Measurements from ENCODE around the gene OR4C12. TPM values are rescaled to one million over a fixed set of nuclear protein-coding genes. Genes with fewer than 3 reads are reported as not detected.
"Not testable (repeated sequence)": the region's sequence is repeated elsewhere in the genome, so short reads cannot be mapped to it uniquely, and the experiment has no call there.

Gene OR4C12
- polyA plus RNA-seq (2013, experiment 1 of 2), result not detected
- polyA plus RNA-seq (2013, experiment 2 of 2), result not detected

- not testable (repeated sequence) for H3K27me3 ChIP-seq (ENCODE audit: insufficient read depth, low read length); H3K4me3 ChIP-seq (ENCODE audit: low read length); H3K9ac ChIP-seq (ENCODE audit: low read depth, low read length); H3K27ac ChIP-seq (ENCODE audit: low read depth, low read length); H3K36me3 ChIP-seq (ENCODE audit: insufficient read depth, low read length); H3K4me1 ChIP-seq (ENCODE audit: insufficient read depth, low read length)
- peaks cover 86% of the 10 kb centered on the region for H3K9me3 ChIP-seq (ENCODE audit: insufficient read depth, low read depth, low read length)
- WGBS, result 62% methylated on average over 1 of the region's 1 CpG
These were observed at the start of gene OR4C12 for GRCh38 chr11:49982435-49982834. TSS of gene OR4C12 (minus strand) at chr11:49982535. CDS start at chr11:49982501, 34 bp downstream.

GRCh38 chr11:50030193-50030592 is 47.9 kb upstream of the OR4C12 start:
- H3K36me3 ChIP-seq (ENCODE audit: insufficient read depth, low read length), result no peaks in the 10 kb centered on the region
- H3K4me3 ChIP-seq (ENCODE audit: low read length), result no peak overlapping the region
- H3K9me3 ChIP-seq (ENCODE audit: insufficient read depth, low read depth, low read length), result peaks cover 92% of the 10 kb centered on the region
- H3K9ac ChIP-seq (ENCODE audit: low read depth, low read length), result no peak overlapping the region
- WGBS, result 68% methylated on average over 1 of the region's 1 CpG
- H3K27ac ChIP-seq (ENCODE audit: low read depth, low read length), result no peak overlapping the region
- H3K27me3 ChIP-seq (ENCODE audit: insufficient read depth, low read length), result no peaks in the 10 kb centered on the region
- no peaks in the 10 kb centered on the region for H3K4me1 ChIP-seq (ENCODE audit: insufficient read depth, low read length)

- H3K4me3 ChIP-seq (ENCODE audit: low read length), result no peak overlapping the region
- WGBS, result 65% methylated on average over 6 of the region's 6 CpGs
- H3K36me3 ChIP-seq (ENCODE audit: insufficient read depth, low read length), result no peaks in the 10 kb centered on the region
- H3K4me1 ChIP-seq (ENCODE audit: insufficient read depth, low read length), result no peaks in the 10 kb centered on the region
- no peak overlapping the region for H3K9ac ChIP-seq (ENCODE audit: low read depth, low read length)
- no peaks in the 10 kb centered on the region for H3K27me3 ChIP-seq (ENCODE audit: insufficient read depth, low read length)
- peaks cover 97% of the 10 kb centered on the region for H3K9me3 ChIP-seq (ENCODE audit: insufficient read depth, low read depth, low read length)
- H3K27ac ChIP-seq (ENCODE audit: low read depth, low read length), result no peak overlapping the region
These were observed 13.2 kb upstream of the OR4C12 start for GRCh38 chr11:49995565-49995964.

- not testable (repeated sequence) for H3K36me3 ChIP-seq (ENCODE audit: insufficient read depth, low read length); H3K27ac ChIP-seq (ENCODE audit: low read depth, low read length); H3K4me3 ChIP-seq (ENCODE audit: low read length); H3K27me3 ChIP-seq (ENCODE audit: insufficient read depth, low read length); H3K4me1 ChIP-seq (ENCODE audit: insufficient read depth, low read length); H3K9ac ChIP-seq (ENCODE audit: low read depth, low read length)
- WGBS, result 83% methylated on average over 3 of the region's 4 CpGs
- peaks cover 79% of the 10 kb centered on the region for H3K9me3 ChIP-seq (ENCODE audit: insufficient read depth, low read depth, low read length)
These were observed 8.9 kb downstream of the OR4C12 start for GRCh38 chr11:49973439-49973838.

- Histone ChIP-seq H3K27me3 (ENCODE audit: insufficient read depth, low read length) (no peaks in the 10 kb centered on the region), H3K4me1 (ENCODE audit: insufficient read depth, low read length) (no peaks in the 10 kb centered on the region), H3K9me3 (ENCODE audit: insufficient read depth, low read depth, low read length) (peaks cover 70% of the 10 kb centered on the region), H3K36me3 (ENCODE audit: insufficient read depth, low read length) (no peaks in the 10 kb centered on the region), H3K4me3 (ENCODE audit: low read length) (no peak within 1 kb of the TSS), H3K9ac (ENCODE audit: low read depth, low read length) (no peak within 1 kb of the TSS), H3K27ac (ENCODE audit: low read depth, low read length) (no peak within 1 kb of the TSS)
- 67% methylated on average over 1 of the region's 1 CpG for WGBS
These were observed 30.2 kb downstream of the OR4C12 start, which contains the start of gene OR4C13 for GRCh38 chr11:49952091-49952490. TSS of gene OR4C13 (plus strand) at chr11:49952391. CDS start at chr11:49952423, 32 bp downstream.

GRCh38 chr11:49948701-49949100 is 33.6 kb downstream of the OR4C12 start:
- H3K4me3 ChIP-seq (ENCODE audit: low read length); H3K36me3 ChIP-seq (ENCODE audit: insufficient read depth, low read length); H3K9ac ChIP-seq (ENCODE audit: low read depth, low read length); H3K27me3 ChIP-seq (ENCODE audit: insufficient read depth, low read length); H3K27ac ChIP-seq (ENCODE audit: low read depth, low read length); H3K4me1 ChIP-seq (ENCODE audit: insufficient read depth, low read length): not testable (repeated sequence)
- peaks cover 56% of the 10 kb centered on the region for H3K9me3 ChIP-seq (ENCODE audit: insufficient read depth, low read depth, low read length)
- WGBS, result 70% methylated on average over 1 of the region's 1 CpG

All from HUES64 (cell line).